HG02610 (cell line): Measurements from ENCODE around the gene ARFGAP3.

Experiments used
- ATAC-seq: cut with Tn5 transposase; IDR thresholded peaks from one replicate; pipeline ENCODE4 v1.9.1; 2021; ENCODE audit warnings: mild to moderate bottlenecking, moderate library complexity; ENCODE audit not compliant: unreplicated experiment

The ARFGAP3 gene

DNA sequence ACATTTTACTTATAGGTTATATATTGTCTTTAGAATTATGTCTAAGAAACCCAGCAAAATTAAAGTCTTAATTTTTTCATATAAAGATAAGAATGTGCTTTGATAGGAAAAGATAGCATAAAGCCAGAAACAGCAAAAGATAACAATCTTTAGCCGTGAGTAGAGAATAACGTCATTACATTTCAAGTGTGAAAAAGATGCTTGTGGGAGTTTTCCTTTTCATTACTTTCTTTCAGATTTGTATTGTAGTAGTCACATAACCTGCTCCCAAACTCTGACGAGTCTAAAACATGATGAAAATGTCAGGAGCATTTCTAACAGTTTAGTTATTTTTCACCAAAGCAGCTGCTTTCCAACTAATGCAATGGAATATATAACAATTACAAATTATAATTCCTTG is 31.3 kb downstream of the ARFGAP3 start:
- ATAC-seq: no peak

- ATAC-seq: no peak
Measured at GRCh38 chr22:42821386-42821785, 35.7 kb downstream of the ARFGAP3 start.

DNA sequence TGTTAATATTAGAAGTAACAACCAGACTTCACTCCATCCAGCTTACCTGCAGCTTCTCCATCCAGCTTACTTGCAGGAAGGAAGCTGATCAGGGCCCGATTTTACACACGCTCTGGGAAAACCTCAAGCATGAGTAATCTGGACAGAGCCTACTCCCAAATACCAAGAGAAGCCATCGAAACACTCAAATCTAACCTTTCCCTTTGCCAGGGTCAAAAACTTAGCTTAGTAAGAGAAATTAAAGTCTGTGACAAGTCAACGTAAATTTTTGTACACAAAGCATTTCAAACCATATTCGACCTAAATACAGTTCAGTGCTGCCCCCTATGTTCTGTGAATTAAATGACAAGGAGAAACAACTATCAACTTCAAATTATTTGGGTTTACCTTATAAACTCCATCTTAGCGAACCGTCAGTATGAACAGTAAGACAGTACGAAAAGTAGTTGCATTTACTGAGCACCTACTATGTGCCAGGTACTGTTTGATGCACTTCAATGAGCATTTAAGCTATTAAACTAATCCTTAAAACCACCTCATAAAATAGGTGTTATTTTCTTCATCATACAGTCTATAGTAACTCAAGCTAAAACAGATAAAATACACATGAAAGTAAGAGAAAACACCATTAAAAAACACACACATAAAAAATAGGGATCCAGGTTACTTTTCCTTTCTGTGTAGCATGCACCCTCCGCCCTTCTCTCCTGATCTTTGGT is 36.9 kb downstream of the ARFGAP3 start:
- ATAC-seq: no peak

- ATAC-seq: no peak
Measured at GRCh38 chr22:42819412-42820044, 37.5 kb downstream of the ARFGAP3 start.

GRCh38 chr22:42817556-42817955 is 39.5 kb downstream of the ARFGAP3 start:
- ATAC-seq: no peak

DNA sequence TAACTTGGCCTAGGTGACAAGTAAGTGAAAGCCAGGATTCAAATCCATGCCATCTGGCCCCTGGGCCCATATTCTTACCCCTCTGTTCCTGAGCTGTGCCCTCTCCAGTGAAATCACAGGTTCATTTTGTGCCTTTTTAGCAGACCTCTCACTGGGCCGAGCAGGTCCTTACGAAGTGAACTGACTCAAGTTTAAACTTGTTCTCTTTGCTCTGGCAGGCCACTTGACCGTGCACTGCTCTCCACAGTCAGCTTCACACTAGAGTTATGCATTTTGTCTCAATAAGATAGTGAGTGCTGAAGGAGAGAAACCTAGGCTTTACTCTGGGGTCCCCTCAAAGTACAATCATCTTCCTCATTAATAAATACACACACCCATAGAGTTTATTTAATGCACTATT is 40.7 kb downstream of the ARFGAP3 start:
- ATAC-seq: no peak

GRCh38 chr22:42814616-42815015 is 42.5 kb downstream of the ARFGAP3 start:
- no peak for ATAC-seq

GRCh38 chr22:42814215-42814614 is 42.9 kb downstream of the ARFGAP3 start:
- ATAC-seq: no peak

- ATAC-seq: no peak
Measured at GRCh38 chr22:42813501-42813900, 43.6 kb downstream of the ARFGAP3 start.

- ATAC-seq: no peak
Measured at GRCh38 chr22:42811459-42811858, 45.6 kb downstream of the ARFGAP3 start.

DNA sequence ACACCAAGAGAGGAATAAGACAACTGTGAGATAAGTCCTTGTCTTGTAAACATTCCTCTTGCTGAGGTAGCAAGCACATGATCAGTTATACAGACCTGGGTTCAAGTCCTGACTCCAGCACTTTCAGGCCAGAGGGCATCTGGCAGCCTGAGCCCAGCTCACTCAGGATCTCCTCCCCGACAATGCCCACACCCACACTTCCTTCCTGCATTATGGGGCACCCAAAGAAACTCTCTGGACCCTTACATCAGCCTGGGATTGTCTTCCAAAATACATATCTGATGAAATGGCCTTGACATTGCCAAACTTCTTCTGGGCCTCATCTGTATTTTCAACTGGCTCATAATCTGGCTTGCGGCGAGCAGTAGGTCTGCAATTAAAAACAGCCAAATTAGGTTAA is 48.6 kb downstream of the ARFGAP3 start:
- ATAC-seq: no peak

- no peak for ATAC-seq
Measured at GRCh38 chr22:42807185-42807584, 49.9 kb downstream of the ARFGAP3 start.

- ATAC-seq: no peak
Measured at GRCh38 chr22:42805998-42806830, 50.9 kb downstream of the ARFGAP3 start.

- ATAC-seq: no peak
Measured at GRCh38 chr22:42805016-42805997, 51.8 kb downstream of the ARFGAP3 start.

DNA sequence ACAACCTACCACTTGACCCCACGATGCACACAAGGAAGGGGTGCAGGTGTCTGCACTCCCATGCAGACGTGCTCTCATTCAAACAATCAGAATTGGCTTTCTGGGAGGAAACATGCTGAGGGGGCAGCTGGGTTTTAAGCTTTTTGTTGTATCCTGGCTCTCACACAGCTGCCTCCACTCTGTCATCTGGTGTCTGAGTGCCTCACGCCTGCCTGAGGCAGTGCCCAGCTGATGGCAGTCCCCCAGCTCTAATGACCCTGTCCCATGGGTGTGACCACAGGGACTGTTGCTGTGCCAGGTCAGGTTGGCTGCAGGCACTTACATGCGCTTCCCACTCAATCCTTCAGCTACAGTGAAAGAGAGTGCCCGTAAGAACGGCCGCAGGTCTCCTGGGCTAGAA is 53.7 kb downstream of the ARFGAP3 start:
- ATAC-seq: no peak

DNA sequence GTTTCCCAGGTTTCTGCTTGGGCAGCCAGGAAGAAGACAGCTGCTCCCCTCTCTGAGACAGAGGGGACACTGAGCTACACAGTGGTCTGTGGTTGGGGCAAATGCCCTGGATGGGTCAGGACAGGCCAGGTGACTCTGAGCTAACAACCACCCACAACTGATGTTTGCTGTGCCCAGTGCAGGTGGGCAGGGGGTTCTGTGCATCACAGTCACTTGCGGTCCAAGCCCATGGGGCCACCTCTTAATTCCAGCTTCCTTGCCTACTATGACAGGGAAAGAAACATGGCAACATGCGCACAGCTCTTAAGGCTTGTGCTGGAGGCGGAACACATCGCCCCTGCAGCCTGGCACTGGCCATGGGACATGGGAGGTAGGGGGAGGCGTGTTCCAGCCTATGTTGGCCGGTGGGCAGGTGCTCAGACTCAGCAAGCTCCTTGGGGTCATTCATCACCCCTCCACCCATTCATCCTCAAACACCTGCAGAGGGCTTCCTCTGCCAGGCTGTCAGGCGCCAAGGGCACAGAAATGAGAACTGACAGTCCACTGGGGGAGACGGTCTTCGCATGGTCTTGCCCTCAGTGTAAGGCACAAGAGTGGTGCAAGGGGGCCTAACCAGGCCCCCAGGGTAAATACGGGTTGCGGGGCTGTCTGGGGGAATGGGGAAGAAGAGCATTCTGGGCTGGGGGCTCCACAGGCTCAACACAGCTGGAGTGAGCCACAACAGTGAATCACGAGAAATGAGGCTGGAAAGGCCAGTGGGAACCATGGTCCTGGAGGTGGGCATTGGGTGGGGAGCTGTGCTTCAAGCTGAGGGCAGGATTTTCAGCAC is 55.6 kb downstream of the ARFGAP3 start:
- ATAC-seq: no peak

DNA sequence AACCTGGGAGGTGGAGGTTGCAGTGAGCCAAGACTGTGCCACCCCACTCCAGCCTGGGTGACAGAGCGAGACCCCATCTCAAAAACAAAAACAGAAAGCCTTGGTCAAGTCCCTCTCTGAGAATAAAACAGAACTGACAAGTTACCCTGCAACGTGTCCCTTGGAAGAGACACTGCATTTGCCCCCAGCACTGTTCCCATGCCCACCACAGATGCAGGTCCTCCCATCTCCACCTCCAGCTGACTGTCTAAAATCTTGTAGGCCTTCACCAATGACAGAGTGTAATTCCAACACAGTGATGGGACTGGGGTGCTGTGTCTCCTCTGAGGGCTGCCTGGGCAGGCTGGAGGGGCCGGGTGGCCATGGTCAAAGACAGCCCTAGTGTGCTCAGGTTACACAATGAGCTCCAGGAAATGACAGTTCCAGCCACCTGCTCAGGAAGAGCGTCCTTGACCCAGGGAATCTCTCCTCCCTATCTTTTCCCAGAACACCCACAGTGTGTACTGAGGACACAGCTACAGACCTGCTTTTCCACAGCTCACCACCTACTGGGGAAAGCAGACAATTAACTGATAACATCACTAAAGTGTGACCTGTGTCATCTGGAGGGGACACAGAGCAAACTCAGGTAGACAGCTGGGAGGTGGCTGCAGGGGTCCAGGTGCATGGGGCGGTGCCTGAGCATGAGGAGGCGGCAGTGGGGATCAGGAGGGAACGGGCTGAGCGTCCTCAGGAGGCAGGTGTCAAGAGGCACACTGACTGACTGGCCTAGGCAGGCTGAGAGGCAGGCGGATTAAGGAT is 56.4 kb downstream of the ARFGAP3 start:
- no peak for ATAC-seq

- no peak for ATAC-seq
Measured at GRCh38 chr22:42799461-42800405, 57.3 kb downstream of the ARFGAP3 start.
